H4 (cell line): ENCODE measurements around the gene CA14. TPM values are rescaled to one million over a fixed set of nuclear protein-coding genes. Genes with fewer than 3 reads are reported as not detected.
A peak's percentile ranks its signal among the peaks of the same experiment; 100 is the strongest.
"Not testable (repeated sequence)": the region's sequence is repeated elsewhere in the genome, so short reads cannot be mapped to it uniquely, and the experiment has no call there.

Experiments
- DNase-seq: peaks from one replicate; pipeline ENCODE4 v3.0.0-alpha.2; 2015; ENCODE audit warnings: low spot score
- total RNA-seq: library from RNA; depleted of rRNA; stranded (reverse); fragments of >200 nt; shearing (Covaris generic); gene quantifications from 2 replicates; pipeline ENCODE4 v1.2.3, GENCODE V29; 2014; rRNA removed

CA14 gene
- total RNA-seq = not detected in 2 replicates

DNA sequence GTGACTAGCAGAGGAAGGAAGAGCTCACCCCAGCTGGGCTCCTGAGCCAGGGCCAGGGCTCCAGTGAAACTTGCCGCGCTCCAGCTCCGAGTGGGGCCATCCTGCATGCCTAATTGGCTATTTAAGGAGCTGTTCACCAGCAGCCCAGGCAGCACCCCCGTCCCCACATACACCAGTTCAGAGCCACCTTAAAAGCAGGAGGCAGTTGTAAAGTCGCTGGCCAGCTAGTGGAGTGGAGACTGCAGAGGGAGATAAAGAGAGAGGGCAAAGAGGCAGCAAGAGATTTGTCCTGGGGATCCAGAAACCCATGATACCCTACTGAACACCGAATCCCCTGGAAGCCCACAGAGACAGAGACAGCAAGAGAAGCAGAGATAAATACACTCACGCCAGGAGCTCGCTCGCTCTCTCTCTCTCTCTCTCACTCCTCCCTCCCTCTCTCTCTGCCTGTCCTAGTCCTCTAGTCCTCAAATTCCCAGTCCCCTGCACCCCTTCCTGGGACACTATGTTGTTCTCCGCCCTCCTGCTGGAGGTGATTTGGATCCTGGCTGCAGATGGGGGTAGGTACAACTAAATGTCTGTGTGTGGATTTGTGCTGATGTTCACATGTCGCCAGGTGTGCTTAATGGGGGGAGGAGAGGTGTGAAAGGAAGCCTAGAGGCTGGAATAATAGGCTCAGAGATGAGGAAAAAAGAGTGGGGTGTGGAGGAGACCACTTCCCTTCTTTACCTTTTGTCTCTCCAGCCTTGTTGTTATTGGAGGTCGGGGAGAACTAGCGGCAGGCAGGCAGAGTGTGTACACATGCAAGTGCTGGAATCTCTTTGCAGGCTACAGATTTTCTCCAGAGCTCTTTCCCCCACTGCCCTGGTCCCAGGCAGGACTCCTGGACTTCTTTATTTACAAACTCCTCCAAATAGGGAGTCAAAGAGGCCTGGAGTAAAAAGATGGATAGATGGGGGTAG is at the start of gene CA14:
Gene CA14, plus strand, starts transcription at position 151 of the 962 bp plus-strand sequence. Its CDS starts 355 bp downstream, at position 506.
- DNase-seq = no peak

DNA sequence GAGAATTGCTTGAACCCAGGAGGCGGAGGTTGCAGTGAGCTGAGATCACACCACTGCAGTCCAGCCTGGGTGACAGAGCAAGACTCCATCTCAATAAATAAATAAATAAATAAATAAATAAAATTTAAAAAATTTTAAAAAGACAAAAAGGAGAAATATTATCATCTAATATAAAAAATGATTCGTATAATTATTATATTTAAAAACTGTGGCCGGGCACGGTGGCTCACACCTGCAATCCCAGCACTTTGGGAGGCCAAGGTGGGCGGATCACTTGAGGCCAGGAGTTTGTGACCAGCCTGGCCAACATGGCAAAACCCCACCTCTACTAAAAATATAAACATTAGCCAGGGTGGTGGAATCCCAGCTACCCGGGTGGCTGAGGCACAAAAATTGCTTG is 49.1 kb upstream of the CA14 start:
- DNase-seq = not testable (repeated sequence)

DNA sequence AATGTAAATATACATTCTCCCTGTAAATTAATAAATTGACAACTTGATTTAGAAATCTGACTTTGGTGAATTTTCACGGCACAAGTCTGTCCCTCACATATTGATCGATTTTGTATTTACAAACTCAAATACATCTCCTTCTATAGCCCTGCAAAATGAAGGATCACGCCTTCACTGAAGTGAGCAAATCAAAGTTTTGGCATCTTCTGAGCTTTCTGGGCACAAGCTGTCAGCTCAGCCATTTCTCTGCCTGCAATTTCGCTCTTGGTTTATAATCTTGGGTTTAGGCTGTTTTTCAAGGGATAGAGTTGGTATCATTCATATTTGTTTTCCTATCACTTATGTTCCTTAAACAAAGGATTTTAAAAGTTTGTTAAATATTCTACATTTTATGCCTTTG is 47.5 kb upstream of the CA14 start:
- DNase-seq = no peak

DNA sequence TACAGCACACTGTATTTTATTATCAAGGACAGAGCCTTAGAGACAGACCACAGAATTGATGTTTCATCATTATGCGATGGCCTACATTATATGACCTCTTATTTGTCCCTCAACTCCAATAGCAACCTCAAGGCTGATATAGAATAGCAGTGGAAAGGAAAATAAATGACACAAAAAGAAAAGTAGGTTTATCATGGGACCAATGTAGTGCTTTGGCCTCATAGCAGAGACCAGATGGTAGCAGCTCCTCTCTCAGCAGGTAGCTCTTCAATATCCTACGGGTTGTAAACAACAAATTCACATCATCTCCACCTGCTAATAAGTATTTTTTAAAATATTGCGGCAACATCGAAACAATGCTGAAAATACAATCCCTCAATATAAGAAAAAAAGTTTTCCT is 46.9 kb upstream of the CA14 start:
- DNase-seq = no peak

DNA sequence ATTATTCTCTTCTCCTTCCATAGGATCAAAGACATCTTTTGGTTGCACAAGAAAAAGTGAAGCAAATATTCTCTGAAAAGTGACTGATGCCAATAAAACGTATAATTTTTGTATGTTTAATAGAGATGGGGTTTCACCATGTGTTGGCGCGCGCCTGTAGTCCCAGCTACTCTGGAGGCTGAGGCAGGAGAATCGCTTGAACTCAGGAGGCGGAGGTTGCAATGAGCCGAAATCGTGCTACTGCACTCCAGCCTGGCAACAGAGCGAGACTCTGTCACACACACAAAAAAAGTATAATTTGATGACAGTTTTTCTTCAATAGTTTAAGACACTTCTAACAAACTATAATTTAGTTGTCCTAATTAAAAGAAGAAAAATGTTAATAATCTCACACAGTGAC is 45.5 kb upstream of the CA14 start:
- DNase-seq = no peak

DNA sequence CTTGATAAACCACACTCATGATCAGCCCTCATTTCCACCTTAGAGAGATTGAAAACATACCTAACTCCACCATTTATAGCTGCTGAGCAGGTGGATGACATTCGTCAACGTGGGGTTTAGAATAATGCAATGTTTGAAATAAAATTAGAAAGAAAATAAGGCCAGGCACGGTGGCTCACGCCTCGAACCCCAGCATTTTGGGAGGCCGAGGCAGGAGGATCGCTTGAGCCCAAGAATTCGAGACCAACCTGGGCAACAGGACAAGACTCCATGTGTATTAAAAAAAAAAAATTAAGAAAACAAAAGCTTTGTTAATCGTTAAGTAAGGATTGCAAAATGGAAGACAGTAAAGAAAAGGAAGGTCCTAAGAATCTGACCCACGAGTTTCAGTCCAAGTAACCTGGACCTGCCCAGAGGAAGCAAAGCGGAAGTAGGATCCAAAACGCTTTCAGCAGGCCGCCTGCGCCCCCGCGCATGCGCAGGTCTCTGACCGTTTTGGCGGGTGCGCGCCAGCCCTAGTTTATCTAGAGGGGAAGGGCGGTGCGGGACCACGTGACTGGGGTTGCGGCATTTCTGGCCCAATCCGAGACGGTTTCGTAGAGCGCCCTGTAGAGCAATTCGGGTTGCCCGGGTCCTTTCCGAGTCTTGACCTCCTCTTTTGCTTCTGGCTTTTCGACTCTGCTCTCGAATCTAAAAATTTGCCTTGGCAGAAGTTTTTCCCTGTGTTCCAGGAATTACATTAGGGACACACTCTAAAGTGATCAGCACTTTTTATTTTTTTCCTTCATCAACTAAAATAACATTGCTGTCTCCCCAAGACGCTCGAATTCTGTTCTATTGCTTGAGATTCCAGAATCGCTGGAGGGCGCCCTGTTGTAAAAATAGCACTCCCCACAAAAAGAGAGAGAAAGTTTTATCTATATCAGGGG is 44.1 kb upstream of the CA14 start:
- DNase-seq = no peak

DNA sequence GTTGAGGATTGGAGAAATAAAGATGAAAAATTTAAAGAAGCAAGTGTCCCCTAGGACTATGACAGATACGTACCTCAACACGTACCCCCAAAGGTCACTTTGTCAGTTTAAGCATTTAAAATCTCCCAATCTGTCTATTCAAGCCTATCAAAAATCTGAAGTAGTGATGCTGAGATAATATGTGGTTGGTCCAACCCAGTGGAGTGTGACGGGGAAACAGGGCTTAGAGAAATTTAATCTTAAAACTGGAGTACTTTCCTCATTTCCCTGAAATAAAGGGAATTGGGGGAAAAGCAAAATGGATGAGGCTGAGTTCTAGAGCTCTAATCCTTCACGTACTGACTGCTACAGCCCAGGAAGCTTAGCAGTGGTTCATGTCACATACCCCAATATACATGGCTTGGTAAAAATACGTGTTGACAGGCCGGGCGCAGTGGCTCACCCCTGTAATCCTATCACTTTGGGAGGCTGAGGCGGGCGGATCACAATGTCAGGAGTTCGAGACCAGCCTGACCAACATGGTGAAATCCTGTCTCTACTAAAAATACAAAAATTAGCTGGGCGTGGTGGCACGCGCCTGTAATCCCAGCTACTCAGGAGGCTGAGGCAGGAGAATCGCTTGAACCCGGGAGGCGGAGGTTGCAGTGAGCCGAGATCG is 43.3 kb upstream of the CA14 start:
- DNase-seq = not testable (repeated sequence)

DNA sequence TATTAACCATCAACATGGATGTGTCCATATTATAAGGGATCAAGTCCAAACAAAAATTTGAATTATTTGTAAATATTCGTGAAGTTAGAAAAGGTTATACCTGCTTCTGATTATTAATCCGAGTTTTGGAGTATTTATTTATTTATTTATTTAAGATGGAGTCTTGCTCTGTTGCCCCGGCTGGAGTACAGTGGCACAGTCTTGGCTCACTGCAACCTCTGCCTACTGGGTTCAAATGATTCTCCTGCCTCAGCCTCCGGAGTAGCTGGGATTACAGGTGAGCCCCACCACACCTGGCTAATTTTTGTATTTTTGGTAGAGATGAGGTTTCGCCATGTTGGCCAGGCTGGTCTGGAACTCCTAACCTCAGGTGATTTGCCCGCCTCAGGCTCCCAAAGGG is 41.7 kb upstream of the CA14 start:
- not testable (repeated sequence) for DNase-seq

DNA sequence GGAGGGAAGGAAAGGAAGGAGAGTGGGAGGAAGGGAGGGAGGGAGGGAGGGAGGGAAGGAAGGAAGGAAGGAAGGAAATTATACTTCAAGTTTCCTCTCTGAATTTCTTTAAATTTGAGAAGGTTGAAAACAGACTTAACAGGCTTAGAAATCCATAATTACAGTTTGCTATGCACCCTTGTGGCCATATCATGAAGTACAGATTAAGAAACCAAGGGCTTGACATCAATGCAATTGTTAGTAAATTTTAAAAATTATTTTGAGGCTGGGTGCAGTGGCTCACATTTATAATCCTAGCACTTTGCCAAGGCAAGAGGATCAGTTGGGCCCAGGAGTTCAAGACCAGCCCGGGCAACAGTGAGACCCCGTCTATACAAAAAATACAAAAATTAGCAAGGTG is 36.0 kb upstream of the CA14 start:
- no peak for DNase-seq

DNA sequence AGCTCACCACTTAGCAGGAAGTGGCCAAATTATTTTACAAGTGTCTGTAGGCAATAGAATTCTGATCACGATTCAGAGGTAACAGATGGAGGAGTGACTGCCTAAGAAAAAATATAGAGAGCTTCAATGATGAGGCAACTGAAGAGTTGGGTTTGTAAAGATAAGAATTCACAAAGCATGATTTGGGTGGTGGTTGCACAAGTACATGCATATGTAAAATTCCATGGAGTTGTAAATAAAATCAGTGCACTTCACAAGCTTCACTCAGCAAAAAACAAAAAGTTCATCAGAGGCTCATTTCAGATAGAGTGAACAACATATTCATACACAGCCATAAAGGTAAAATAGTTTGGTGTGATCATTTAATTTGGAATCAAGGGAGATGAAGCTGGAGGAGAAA is 32.6 kb upstream of the CA14 start:
- no peak for DNase-seq

DNA sequence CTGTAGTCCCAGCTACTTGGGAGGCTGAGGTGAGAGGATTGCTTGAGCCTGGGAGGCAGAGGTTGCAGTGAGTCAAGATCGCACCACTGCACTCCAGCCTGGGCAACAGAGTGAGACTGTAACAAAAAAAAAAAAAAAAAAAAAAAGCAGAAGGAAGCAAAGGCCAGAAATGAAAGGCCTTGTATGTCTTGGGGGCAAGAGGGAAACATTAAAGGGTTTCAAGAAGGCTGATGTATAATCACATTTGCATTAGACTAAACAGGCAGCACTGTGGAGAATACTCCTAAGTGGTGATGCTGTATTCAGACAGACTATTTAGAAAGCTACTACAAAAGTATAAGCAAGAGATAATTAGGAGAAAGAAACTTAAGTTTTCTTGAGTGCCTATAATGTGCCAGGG is 32.0 kb upstream of the CA14 start:
- no peak for DNase-seq

DNA sequence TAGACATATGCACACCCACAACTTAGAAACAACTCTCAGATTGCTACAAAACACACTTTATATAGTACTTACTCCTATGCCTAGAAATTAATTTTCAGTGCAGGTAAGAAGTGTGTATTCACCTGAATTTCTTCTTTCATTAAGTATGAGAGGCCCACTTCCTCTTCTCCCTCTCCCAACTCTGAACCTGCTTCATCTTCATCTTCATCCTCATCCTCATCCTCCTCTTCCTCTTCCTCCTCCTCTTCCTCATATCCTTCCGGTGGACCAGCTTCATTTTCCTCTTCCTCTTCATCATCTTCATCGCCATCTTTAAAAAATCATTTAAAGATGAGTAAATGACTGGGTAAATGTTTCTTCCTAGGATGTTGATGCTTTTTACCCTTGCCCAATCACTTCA is 31.1 kb upstream of the CA14 start:
- DNase-seq = no peak

DNA sequence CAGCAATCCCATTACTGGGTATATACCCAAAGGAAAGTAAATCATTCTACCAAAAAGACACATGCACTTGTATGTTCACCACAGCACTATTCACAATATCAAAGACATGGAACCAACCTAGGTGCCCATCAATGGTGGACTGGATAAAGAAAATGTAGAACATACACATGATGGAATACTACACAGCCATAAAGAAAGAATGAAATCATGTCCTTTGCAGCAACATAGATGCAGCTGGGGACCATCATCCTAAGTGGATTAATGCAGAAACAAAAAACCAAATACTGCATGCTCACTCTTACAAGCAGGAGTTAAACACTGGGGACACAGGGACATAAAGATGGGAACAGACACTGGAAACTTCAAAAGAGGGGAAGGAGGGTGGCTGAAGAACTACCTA is 30.3 kb upstream of the CA14 start:
- DNase-seq = no peak

DNA sequence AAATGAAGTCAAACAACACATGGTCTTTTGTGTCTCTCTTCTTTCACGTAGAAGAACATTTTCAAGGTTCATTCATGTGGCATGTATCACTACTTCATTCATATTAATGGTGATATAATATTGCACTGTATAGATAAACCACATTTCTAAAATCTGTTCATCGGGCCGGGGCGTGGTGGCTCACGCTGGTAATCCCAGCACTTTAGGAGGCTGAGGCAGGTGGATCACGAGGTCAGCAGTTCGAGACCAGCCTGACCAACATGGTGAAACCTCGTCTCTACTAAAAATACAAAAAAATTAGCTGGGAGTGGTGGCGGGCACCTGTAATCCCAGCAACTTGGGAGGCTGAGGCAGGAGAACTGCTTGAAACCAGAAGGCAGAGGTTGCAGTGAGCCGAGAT is 29.3 kb upstream of the CA14 start:
- DNase-seq = not testable (repeated sequence)

DNA sequence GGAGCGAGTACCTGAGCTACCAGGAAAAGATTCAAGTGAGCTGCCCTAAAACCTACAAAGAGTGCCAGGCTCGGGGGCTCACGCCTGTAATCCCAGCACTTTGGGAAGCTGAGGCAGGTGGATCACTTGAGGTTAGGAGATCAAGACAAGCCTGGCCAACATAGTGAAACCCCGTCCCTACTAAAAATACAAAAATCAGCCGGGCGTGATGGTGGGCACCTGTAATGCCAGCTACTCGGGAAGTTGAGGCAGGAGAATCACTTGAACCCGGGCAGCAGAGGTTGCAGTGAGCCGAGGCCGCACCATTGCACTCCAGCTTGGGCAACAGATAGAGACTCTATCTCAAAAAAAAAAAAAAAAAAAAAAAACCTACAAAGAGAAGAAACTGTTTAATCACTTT is 24.7 kb upstream of the CA14 start:
- DNase-seq = not testable (repeated sequence)

DNA sequence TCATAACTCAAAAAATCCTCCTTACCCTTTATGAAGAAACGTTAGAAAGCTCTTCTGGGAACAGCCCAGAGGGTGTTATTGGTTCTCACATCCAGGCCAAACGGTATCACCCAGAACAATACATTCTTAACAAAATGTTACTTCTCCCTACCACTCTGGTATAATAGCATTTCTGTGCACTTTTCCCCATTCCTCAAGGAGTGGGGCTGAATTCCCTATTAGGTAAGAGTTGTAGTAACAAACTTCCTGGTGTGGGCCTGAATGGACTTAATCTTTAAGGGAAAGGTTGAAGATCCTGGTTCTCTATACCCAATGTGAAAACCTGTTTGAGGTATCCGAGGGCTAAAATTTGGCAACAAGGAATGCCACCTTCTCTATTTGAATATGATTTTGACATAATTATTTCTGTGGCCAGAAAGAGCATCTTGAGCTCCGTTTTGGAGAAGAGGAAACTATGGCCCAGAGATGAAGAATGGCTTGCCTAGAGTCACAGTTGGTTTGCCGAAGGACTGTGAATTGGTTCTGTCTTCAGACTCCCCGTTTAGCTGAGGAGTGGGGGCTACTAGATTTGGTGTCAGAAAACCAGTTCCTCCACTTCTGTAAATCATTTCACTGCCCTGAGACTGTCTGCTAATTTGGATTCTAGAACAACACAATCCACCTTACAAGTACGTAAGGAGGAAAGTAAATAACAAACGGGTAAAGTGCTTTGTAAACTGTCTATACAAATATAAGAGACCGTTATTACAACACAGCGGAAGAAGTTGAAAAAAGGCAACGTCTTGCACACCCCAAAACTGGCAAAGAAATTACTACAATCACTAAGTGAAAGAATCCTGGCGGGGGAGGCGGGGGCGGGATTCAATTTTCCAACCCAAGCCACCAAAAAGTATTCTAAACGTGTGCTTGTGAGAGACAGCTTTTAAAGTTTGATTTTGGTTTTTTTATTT is 23.9 kb upstream of the CA14 start:
- no peak for DNase-seq

DNA sequence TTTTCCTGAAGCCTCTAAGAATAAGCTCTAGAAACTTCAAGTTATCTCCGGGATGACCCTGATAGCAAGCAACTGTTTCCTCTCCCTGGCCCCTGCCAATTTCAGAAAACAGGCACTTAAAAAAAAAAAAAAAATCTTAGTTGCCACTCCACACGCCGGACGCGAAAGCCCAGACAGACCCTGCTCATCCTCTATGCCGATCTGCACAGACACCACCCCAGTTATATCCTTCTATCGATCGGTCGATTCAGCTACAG is 23.3 kb upstream of the CA14 start:
- no peak for DNase-seq

DNA sequence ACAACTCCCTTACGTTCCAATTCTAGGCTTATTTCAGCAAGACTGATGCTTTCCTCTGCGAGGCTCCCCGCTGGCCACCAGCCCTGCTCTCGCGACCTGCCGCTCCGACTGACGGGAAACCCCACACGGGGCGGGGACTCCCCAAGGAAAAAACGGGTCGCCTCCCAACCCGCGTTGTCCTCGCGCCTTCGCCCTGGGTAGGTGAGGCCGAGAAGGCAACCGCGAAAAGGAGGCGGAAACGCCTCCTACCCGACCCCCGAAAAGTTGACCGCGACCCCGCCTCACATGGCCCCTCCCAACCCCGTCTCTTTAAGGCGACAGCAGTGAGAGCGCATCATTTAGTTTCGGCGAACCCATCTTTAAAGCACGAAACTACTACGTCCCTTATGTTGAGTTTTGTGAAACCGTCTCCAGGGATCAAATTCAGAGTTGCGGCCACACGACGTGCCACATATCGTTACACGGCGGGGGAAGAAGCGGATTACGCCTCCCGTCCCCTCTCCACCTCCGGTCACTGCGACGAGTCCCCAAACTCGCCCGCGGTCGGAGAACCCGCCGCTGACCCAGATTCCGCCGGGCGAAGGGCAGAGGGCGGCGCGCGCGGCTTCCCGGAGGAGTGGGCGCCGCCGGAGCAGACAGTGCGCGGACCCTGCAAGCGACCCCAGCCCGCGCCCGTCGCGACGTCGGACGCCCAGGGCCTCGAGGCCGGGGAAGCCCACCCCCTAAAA is 22.8 kb upstream of the CA14 start:
- peak; percentile 66 for DNase-seq

DNA sequence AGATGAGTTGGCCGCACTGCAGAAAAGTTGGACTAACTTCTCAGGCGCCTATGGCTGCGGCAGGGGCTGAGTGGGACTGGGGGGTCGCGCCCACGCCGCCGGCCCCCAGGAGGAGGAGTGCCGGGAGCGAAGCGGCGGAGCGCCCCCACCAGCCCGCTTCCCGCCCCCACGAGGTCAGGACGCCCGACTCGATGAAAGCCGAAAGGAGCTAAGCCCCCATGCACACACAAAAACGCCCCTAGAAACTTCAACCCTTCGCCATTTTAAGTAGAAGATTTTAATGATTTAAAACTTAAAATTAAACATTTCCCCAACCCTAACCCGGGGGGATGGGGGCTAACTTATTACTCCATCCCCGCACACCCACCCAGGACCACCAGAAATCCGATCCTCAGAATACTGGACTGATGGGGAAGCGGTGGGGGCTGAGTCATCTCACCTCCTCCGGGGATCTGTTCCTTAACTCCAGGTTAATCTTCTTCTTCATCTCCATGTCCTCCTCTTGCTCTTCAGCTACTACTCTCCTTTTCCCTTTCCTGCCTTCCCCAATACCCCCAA is 22.2 kb upstream of the CA14 start:
- DNase-seq = no peak
